ENCODE measurements around the gene REC114.

The REC114 gene

DNA sequence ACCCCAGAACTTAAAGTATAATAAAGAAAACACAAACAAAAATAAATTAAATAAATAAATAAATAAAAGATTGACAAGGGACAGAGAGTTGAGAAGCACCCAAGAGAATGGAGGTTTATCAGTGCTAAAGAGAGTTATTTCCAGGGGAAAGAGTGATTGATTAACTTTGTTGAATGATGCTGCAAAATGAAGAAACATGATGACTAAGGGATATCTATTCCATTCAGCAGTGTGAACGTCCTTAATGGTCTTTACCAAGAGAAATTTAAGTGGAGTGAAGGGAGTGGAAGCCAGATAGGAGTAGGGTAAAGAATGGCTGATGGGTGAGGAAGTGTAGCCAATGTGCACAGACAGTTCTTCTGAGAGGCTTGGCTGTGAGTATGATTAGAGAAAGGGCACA is 11.1 kb downstream of the REC114 start:
- TF ChIP-seq, protein P1, sequence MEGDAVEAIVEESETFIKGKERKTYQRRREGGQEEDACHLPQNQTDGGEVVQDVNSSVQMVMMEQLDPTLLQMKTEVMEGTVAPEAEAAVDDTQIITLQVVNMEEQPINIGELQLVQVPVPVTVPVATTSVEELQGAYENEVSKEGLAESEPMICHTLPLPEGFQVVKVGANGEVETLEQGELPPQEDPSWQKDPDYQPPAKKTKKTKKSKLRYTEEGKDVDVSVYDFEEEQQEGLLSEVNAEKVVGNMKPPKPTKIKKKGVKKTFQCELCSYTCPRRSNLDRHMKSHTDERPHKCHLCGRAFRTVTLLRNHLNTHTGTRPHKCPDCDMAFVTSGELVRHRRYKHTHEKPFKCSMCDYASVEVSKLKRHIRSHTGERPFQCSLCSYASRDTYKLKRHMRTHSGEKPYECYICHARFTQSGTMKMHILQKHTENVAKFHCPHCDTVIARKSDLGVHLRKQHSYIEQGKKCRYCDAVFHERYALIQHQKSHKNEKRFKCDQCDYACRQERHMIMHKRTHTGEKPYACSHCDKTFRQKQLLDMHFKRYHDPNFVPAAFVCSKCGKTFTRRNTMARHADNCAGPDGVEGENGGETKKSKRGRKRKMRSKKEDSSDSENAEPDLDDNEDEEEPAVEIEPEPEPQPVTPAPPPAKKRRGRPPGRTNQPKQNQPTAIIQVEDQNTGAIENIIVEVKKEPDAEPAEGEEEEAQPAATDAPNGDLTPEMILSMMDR (IDR thresholded peaks at IDR 0.05; ENCODE audit: low read depth, low read length): no peak
- no peak for DNase-seq
- Histone ChIP-seq H3K4me3 (ENCODE audit: low read depth, low read length) (no peak overlapping the region), H3K27me3 (peaks cover 4% of the 10 kb centered on the region; the same call in 1 of the 2 replicates), H3K9me3 (no peaks in the 10 kb centered on the region), H3K36me3 (no peaks in the 10 kb centered on the region), H3K4me1 (no peaks in the 10 kb centered on the region)

DNA sequence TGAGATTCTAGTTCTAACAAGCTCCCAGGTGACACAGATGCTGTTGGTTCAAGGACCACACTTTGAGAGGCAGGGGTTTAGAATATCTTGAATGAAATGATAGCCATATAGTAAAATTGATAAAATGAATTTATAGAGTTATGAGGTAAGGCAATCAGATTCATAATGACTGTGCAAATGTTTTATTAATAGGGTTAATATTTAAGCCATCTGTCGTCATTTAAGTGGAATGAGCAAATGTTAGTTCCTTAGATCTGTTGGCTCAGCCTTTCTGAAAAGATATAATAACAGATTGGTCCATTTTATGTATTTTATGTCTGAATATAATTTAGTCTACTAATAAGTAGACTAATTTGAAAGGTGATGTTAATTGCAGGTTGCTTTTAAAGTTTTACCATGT is 12.9 kb downstream of the REC114 start:
- no peak for DNase-seq
- Histone ChIP-seq H3K9me3 (no peaks in the 10 kb centered on the region), H3K27me3 (no peaks in the 10 kb centered on the region; the same call in 1 of the 2 replicates), H3K36me3 (no peaks in the 10 kb centered on the region), H3K4me1 (no peaks in the 10 kb centered on the region), H3K4me3 (ENCODE audit: low read depth, low read length) (no peak overlapping the region)
- TF ChIP-seq, protein P1 (IDR thresholded peaks at IDR 0.05; ENCODE audit: low read depth, low read length): no peak

DNA sequence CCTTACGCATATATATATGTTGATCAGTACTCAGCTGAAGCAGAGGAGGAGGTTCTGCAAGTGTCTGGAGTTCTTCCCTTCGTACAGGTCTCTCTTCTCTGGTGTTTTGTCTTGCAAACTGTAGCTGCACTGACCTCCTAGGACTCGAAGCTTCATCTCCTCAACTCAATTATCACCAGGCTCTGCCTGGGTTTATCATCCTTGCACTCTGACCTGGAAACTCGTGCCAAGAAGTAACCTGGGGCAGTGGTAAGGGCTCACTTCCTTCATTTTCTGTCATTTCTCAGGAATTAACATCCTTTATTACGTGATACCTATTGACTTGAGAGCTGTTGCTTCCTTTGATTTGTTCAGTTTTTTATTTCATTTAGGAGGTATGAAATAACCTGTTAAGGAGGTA is 14.4 kb downstream of the REC114 start:
- Histone ChIP-seq H3K4me1 (no peaks in the 10 kb centered on the region), H3K36me3 (no peaks in the 10 kb centered on the region), H3K27me3 (no peaks in the 10 kb centered on the region; the same call in none of the 2 replicates), H3K4me3 (ENCODE audit: low read depth, low read length) (no peak overlapping the region), H3K9me3 (no peaks in the 10 kb centered on the region)
- TF ChIP-seq, protein P1 (IDR thresholded peaks at IDR 0.05; ENCODE audit: low read depth, low read length): no peak
- no peak for DNase-seq

DNA sequence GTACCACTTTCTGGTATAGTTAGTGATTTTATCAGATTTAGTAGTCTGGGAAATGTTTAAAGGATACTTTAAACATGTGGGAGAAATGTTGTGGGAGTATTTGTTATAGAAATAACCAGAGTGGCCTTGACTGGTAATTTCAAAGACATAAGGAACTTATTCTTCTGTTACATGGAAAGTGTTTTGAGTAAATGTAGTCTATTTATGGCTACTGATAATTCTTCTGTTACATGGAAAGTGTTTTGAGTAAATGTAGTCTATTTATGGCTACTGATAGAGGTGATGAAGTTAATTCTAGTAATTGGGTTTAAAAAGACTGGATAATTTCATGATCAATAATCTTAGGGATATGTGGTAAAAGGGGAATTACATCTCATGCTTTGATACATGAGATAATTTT is 17.7 kb downstream of the REC114 start:
- Histone ChIP-seq H3K36me3 (no peaks in the 10 kb centered on the region), H3K9me3 (no peaks in the 10 kb centered on the region), H3K4me3 (ENCODE audit: low read depth, low read length) (no peak overlapping the region), H3K4me1 (no peaks in the 10 kb centered on the region), H3K27me3 (no peaks in the 10 kb centered on the region; the same call in none of the 2 replicates)
- TF ChIP-seq, protein P1 (IDR thresholded peaks at IDR 0.05; ENCODE audit: low read depth, low read length): no peak
- DNase-seq: no peak

DNA sequence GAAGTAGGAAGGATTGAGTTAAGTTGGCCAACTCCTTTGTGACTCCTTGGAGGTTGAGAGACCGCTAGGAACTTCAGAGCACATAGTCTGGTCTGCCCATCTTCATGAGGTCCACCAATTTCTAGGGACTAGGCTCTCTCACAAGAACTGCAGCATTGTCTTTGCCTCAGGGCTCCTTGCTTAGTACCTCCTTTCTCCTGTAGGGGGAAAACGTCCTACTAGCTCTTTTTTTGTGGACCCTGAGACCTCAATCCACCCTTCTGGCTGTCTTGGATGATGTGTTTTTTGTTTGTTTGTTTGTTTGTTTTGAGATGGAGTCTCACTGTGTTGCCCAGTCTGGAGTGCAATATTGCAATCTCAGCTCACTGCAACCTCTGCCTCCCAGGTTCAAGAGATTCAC is 21.6 kb downstream of the REC114 start:
- no peak for DNase-seq
- no peak overlapping the region for H3K4me3 ChIP-seq (ENCODE audit: low read depth, low read length)
- H3K9me3 ChIP-seq: no peaks in the 10 kb centered on the region
- no peaks in the 10 kb centered on the region for H3K36me3 ChIP-seq
- TF ChIP-seq, protein P1 (IDR thresholded peaks at IDR 0.05; ENCODE audit: low read depth, low read length): peak; percentile 40; the same call in 1 of the 2 replicates
- H3K4me1 ChIP-seq: no peaks in the 10 kb centered on the region
- peaks cover under 1% of the 10 kb centered on the region for H3K27me3 ChIP-seq

DNA sequence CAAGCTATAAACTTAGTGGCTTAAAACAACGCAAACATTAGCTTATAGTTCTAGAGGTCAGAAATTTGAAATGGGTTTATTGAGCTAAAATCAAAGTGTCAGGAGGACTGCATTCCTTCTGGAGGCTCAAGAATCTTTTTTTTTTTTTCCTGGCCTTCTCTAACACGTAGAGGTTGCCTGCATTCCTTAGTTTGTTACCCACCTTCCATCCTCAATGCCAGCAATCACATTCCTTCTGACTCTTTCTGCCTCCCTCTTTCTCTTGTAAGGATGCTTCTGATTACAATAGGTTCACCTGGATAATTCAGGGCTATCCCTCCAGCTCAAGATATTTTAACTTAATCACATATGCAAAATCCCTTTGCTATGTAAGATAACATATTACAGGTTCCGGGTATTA is 24.8 kb downstream of the REC114 start:
- TF ChIP-seq, protein P1 (IDR thresholded peaks at IDR 0.05; ENCODE audit: low read depth, low read length): no peak
- no peak for DNase-seq
- no peaks in the 10 kb centered on the region for H3K9me3 ChIP-seq
- peaks cover 10% of the 10 kb centered on the region for H3K27me3 ChIP-seq
- H3K4me1 ChIP-seq: no peaks in the 10 kb centered on the region
- no peaks in the 10 kb centered on the region for H3K36me3 ChIP-seq
- H3K4me3 ChIP-seq (ENCODE audit: low read depth, low read length): no peak overlapping the region
